GM19395 (cell line): ENCODE data around the gene SMIM38.

Experiments used
- ATAC-seq: cut with Tn5 transposase; IDR thresholded peaks from one replicate; pipeline ENCODE4 v1.9.1; 2021; ENCODE audit warnings: mild to moderate bottlenecking, moderate library complexity; ENCODE audit not compliant: unreplicated experiment

Gene SMIM38

DNA sequence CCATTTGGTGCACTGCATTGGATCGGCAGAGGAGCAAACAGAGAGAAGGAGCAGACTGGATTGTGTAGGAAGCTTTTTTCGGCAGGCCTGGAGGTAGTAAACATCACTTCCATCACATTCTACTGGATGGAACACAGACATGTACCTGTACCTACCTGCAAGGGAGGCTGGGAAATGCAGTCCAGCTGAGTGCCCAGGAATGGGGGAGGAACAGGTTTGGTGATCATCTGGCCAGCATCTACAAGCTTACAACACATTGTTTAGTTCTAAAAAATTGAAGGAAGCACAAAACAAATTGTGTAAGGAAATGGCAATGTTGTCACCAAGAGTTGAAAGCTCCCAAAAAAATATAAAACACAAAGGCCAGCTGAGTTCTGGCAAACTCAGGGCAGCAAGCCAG lies 19.1 kb downstream of the SMIM38 start:
- ATAC-seq = no peak

DNA sequence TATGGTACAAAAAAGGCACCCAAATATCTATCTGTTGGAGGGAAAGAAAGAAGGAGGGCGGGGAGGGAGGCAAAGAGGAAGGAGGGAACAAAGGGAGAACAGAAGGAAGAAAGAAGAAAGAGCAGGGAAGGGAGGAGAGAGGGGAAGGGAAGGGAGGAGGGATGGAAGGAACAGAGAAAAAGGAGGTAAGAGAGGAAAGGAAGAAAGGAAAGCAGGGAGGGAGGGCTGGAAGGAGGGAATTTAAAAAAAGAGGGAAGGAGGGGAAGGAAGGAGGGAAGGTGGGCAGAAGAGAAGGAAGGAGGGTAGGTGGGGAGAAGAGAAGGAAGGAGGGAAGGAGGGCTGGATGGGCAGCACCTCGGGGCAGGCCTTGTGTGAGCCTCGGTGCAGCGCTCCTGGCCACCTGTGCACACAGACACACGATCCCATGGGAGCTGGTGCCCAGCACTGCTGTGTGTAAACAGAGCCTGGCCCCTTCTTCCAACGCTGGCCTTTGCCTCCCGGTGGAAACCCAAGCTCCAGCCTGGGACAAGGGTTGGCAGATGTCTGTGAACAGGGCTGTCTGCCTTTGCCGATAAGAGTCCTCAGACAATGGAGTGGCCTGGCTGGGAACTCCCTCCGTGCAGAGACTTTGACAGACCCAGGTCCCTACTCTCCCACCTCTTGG lies 23.2 kb downstream of the SMIM38 start:
- no peak for ATAC-seq

DNA sequence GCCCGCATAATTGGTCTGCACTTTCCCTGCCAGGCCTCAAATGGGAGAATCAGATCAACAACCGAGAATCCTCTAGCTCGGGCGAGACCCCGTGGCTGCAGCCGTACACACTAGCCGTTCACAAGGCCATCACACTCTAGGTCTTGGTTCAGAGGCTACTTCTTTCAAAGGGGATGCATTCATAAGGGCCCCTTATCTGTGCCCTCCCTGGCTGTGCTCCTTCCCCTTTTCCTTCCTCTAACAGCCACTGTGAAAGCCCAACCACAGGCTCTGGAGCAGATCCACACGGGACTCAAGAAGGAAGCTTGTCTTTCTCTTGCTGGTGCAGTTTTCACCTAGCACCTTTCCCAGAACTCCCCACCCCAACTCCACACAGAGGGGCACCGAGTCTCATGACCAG lies 24.5 kb downstream of the SMIM38 start:
- no peak for ATAC-seq

DNA sequence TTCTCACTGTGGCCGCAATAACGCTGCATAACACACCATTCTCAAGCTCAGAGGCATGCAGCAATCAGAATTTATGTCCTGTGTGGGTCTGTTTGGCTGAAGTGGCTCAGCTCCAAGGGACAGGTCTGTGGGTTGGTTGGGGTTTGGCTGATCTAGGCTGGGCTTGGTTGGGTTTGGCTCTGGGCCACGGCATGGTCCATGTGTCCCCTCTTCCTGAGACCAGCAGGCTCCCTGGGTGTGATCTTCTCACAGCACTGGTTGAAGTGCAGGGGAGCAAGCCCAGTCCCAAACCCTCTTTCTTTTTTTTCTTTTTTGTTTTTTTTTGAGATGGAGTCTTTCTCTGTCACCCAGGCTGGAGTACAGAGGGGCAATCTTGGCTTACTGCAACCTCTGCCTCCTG lies 25.0 kb downstream of the SMIM38 start:
- no peak for ATAC-seq

DNA sequence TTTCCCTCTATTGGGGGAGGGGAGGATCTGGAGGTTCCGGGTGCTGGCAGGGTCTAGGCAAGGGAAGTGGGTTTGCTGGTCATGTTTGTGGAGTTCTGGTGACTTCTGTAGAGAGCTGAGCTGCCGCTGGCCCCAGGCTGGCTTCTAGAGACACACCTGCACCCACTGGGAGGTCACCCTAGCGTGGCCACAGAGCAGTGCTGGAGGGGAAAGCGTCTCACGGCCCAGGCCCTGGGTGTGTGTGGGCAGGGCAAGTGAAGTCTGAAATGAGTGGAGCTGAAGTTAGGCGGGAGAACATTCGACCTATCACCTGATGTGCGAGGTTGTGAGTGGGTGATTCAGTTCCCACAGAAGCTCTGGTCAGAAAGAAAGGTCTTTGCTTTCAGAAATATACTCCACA lies 27.9 kb downstream of the SMIM38 start:
- ATAC-seq = no peak

DNA sequence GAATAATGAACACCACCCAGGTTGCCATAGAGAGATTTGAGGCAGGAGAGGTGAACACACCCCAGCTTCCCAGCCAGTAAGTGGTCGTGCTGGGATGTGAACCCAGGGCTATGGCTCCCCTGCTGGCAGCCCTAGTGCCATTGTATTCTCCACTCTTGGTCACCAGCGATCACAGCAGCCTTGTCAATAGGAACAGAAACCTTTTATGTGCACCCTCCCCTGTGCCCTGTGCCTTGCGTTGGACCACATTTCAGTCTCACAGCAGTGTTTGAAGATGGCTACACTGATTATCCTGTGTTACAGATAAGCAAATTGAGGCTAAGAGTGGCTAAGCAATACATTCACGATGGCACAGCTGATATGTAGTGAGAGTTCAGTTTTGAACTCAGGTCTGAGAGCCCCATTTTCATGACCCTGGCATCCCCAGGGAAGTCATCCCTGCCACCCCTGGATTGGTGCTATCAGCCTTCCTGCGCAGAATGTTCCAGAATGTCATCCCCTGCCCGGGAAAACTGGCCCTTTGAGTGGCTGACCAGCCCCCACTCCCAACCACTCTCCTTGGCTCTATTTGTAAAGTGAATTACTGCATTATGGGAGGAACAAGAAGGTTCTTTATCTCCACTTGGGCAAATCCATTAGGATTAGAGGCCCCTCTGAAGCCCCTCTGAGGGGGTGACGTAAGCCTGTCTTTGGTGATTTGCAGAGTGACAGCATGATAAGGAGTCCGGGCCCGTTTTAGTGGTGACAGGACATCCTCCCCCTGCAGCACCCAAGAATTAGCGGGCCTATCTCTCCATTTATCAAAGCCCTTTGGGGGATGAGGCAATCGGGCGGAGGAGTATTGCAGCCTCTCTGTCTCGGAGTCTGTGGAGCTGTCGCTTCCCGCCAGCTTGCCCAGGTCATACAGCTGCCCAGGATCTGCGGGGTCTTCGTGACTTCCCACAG lies 30.9 kb downstream of the SMIM38 start:
- ATAC-seq = no peak

DNA sequence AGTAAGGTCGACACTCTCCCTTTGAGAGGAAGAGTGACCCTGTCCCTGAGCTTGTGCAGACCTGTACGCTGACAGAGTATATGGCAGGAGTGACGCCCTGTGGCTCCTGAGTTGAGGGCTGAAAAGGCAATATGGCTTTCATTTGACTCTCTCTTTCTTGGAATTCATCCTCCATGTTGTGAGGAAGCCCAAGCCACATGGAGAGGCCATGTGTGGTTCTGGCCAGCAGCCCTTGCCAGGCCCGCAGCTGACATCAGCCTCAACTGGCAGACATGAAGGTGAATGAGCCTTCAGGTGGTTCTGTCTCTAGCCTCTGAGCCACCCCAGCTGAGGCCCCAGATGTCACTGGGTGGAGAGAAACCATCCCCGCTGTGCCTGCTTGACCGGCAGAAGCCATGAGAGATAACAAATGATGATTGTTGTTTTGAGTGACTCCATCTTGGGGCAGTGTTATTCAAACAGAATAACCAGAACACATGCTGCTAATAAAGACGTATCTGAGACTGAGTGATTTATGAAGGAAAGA lies 31.9 kb downstream of the SMIM38 start:
- no peak for ATAC-seq

DNA sequence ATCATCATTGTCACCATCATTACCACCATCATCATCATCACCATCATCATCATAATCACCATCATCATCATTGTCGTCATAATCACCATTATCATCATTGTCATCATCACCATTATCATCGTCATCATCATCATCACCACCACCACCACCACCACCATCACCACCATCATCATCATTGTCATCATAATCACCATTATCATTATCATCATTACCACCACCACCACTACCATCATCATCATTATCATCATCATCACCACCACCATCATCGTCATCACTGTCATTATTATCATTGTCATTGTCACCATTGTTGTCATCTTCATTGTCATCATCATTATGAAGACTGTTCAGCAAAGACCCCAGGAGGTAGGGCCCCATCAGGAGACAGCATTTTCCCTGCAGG lies 33.3 kb downstream of the SMIM38 start:
- no peak for ATAC-seq

DNA sequence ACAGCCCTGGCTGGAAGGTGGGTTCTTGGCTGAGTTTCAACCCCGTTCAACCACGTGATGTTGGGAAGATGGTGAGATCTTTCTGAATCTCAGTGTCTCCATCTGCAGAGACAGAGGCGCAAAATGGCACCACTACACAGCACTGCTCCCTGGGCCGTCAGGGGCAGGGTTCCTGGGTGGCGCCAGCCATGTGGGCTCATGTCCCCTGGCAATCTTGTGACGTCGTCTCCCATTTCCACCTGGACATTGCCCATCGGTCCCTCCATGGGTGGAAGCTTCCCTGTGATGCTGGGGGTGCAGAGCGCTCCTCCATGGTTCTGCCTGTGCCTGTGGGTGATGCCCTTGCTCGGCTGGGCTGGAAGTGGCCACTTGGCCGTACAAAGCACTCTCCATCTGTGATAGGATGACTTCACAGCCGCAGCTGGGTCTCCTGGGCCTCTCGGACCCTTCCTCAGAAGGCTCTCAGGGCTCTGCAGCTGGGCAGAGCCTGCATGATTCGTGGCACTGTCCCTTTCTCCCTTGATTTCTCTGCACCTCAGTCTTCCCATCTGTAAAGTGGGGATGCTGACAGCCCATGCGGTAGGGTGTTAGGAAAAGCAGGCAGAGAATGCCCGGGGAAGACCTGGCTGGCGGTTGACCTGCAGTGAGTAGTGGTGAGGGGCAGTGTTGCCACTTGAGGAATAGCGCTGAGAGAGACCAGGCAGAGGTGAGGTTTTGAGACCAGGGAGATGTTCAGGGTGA lies 35.2 kb downstream of the SMIM38 start:
- no peak for ATAC-seq

DNA sequence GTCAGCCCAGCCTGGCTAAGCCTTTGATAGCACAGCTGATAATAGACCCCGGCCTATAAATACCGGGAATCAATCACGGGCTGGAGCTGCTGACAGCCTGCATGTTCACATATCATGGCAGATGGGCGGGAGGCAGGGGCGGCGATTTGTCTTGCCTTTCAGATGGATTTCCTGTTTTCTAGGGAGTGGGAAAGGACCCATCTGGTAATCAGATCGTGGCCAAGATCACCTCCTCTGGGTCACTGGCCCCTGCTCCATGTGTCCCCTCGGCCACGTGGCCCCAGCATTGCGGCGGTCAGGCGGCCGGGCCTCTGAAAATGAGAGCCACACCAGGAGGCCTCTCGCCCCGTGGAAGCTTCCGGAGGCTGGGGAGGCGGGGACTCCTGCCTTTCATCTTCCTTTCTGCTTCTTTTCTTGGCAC lies 36.6 kb downstream of the SMIM38 start:
- no peak for ATAC-seq

DNA sequence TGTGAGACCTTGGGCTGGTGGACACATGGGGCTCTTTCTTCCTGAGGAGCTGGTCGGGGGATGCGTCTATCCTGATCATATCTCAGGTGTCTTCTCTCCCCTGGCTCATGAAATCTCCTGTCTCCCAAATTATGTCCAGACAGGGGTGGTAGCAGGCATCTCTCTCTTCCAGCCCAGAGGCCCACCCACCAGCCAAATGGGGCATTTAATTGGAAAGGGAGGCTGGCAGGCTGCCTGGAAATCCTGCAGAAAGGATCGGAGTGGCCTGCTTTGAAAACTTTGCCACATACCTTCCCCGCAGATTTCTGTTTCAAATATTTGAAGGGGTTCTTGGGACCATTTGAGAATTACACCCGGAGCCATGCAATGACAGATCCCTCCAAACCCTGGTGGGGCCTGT lies 37.4 kb downstream of the SMIM38 start:
- no peak for ATAC-seq

DNA sequence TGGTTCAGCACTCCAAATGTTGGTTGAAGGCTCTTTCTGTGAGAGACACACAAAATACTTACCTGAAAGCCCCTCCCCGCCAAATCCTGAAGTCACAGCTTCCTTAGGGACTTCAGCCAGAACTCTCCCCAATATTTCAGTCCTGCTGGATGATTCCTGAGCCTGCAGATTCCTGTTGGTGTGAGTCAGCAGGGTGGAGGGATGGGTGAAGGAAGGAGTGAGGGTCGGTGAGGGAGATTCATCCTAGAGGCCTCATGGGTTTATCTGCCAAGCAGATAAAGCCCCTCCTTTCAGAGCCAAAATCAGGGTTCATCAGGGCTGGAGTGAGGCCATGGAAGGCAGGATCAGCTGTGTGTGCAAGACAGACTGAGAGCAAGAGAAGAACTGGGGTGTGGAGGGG lies 37.9 kb downstream of the SMIM38 start:
- no peak for ATAC-seq

DNA sequence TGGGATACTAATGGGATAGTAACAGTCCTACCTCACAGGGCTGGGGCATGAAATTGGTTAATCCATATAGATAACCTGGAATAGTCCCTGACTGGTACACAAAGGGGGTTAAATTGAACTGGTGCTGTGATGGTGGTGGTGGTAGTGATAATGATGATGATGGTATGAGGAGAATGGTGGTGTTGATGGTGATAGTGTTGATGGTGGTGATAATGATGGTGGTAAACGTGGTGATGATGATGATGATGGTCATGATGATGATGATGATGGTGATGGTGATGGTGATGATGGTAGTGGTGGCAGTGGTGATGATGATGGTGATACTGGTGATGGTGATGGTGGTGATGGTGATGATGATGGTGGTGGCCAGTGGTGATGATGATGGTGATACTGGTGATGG lies 38.7 kb downstream of the SMIM38 start:
- ATAC-seq = no peak

DNA sequence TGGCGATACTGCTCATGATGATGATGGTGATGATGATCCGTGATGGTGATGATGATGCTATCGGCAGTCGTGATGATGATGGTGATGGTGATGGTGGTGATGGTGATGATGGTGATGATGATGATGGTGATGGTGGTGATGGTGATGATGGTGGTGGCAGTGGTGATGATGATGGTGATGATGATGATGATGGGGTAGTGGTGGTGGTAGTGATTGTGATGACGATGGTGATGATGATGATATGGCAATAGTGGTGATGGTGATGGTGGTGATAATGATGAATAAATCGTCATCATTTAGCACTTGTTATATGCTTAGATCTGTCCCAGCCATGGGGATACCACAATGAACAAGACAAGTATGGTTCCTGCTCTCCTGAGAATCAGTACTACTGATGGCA lies 39.2 kb downstream of the SMIM38 start:
- ATAC-seq = no peak

DNA sequence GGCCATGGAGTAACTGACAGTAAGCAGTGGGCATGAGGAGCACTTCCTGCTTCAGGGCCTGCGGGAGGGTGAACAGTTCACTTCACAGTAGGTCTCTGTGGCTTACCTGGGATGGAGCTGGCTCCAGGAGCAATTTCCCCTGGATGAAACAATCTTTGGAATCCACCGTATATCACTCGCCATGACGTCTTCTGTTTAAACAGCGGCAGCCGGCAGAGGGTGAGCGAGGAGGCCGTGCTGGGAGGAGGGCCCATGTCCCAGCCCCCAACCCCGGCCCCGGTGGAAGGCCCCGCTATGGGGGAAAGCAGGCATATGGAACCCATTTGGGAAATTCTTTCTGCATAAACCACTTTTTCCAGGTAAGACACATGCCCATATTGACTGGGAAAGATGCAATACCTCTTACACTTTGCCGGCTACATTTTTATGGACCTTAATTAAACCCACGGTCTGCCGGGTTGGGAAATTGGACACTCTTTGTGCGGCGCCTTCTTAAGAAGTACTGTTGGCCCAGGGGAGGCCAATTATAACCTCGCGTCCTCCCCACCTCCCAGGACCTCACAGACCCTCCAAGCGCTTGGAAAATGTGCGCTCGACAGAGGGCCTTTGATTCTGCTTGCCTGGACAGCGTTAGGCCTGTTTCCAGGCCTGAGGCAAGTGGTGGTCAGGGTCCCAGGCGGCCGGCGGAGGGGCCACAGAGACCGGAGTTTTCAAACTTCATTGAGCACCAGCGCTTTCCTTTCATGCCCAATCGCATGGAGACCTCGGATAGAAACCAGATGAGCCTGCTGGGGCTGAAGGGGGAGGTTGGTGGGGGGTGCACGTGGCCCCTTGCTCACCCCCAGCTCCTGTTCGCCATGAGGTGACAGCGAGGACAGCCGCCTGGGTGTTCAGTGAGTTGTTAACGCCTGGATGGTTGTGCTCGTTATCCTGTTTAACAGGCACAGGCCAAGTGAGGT lies 40.4 kb downstream of the SMIM38 start:
- no peak for ATAC-seq

DNA sequence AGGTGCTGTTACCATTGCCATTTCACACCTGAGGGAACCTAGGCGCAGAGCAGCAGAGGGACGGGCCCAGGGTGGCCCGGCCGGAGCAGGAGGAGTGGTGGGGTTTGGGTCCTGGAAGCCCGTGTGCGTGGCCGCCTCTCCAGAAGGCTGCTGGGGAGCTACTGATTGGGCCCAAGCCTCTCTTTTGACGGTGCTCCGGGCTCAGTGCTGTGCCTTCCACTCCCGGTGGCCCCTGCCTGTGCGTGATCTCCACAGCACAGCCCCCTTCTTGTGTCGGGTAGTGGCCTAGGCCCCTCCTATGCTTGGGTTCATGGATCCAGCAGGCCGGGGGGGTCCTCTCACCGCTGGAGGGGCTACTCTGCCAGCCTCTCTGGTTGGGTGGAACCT lies 41.0 kb downstream of the SMIM38 start:
- ATAC-seq = no peak

DNA sequence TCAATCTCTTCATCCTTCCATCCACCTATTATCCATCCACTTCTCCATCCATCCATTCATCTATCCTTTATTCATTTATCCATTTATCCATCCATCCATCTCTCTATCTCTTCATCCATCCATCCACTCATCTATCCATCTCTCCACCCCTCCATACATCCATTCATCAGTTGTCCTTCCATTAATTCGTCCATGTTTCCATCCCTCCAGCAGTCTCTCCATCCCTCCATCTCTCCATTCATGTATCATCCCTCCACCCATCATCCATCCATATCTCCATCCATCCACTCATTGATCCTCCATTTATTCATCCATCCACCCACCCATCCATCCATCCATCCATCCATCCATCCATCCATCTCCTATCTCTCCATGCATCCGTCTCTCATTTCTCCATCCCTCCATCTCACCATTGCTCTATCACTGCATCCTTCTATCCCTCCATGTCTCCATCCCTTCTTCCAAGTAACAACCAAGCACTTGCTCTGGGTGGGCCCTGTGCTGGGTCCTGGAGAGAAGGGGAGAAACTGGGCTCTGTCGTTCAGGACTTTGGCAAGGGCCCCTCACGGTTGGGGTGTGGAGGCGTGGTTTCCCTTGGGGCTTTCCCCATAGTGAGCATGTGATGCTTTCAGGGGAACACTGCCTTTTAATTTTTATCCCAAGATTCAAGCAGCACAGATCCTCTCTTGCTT lies 43.3 kb downstream of the SMIM38 start:
- ATAC-seq = no peak

DNA sequence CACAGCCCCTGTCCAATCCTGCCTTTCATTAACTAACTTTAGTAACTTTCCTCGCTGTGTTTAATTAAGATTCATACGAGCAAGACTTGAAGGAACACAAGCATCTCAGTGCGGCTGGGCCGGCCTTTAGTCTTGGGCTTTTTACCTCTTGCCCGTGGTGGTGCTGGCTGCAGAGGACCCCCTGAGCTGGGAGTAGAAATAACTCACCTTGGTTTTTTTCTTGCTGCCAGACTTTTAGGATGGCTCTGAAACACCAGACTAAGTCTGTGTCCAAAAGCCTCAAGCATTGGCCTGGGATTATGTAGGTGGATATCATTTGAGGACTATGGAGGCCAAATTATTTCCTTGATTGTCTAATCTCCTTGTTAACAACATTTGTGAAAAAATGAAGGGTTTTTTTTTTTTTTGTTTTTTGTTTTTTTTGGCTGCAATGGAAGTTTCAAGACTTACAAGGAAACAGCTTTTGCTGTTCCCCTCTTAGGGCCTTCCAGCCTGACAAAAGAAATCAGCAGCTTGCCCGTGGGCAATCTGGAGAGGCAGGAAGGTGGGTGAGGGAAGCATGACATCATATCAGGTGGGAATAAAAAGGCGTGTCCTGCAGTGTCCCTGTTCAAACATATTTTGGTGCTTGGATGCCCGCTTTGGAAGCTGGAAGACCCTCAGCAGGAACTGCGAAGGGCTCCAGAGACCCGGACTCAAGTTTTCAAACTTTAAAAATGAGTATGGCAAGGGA lies 44.0 kb downstream of the SMIM38 start:
- ATAC-seq = no peak
